Neural progenitor cell (in vitro differentiated cells): ENCODE results near the gene IL17F.

Experiments used
- EZH2 ChIP-seq: fragments of 200-600 bp; sonication (generic); IDR thresholded peaks from 2 replicates; pipeline ENCODE4 v1.6.1; 2017; ENCODE audit warnings: antibody characterized with exemption, mild to moderate bottlenecking, moderate library complexity
- TF ChIP-seq, protein P1 (sequence below): fragments of 200-600 bp; sonication (generic); IDR thresholded peaks from 2 replicates; pipeline ENCODE4 v1.5.1; 2017; ENCODE audit warnings: antibody characterized with exemption, mild to moderate bottlenecking

- TF ChIP-seq, protein P1, sequence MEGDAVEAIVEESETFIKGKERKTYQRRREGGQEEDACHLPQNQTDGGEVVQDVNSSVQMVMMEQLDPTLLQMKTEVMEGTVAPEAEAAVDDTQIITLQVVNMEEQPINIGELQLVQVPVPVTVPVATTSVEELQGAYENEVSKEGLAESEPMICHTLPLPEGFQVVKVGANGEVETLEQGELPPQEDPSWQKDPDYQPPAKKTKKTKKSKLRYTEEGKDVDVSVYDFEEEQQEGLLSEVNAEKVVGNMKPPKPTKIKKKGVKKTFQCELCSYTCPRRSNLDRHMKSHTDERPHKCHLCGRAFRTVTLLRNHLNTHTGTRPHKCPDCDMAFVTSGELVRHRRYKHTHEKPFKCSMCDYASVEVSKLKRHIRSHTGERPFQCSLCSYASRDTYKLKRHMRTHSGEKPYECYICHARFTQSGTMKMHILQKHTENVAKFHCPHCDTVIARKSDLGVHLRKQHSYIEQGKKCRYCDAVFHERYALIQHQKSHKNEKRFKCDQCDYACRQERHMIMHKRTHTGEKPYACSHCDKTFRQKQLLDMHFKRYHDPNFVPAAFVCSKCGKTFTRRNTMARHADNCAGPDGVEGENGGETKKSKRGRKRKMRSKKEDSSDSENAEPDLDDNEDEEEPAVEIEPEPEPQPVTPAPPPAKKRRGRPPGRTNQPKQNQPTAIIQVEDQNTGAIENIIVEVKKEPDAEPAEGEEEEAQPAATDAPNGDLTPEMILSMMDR: no peak
- TF ChIP-seq EZH2: no peak
Measured at GRCh38 chr6:52254731-52255378, 10.6 kb upstream of the IL17F start.
